AML-193 (cell line): ENCODE measurements around the gene TMPRSS15.

Experiments used
- DNase-seq, 2 experiments: peaks; one replicate each; lab custom pipeline; 2025; lab: John Stamatoyannopoulos, UW

TMPRSS15 gene

GRCh38 chr21:18349468-18349867 is 54.1 kb downstream of the TMPRSS15 start:
- no peak for DNase-seq

- no peak for DNase-seq
These were observed 63.1 kb downstream of the TMPRSS15 start for GRCh38 chr21:18340387-18340942.

- no peak for DNase-seq
These were observed 67.8 kb downstream of the TMPRSS15 start for GRCh38 chr21:18335651-18336236.

- DNase-seq = no peak
These were observed 69.5 kb downstream of the TMPRSS15 start for GRCh38 chr21:18334066-18334465.

GRCh38 chr21:18318156-18318555 is 85.4 kb downstream of the TMPRSS15 start:
- no peak for DNase-seq

- DNase-seq = no peak
These were observed 105.4 kb downstream of the TMPRSS15 start for GRCh38 chr21:18298228-18298627.

- no peak for DNase-seq
These were observed 109.5 kb downstream of the TMPRSS15 start for GRCh38 chr21:18294100-18294499.

GRCh38 chr21:18289876-18290275 is 113.7 kb downstream of the TMPRSS15 start:
- no peak for DNase-seq

- DNase-seq = no peak
These were observed 118.2 kb downstream of the TMPRSS15 start for GRCh38 chr21:18285379-18285778.

- DNase-seq = no peak
These were observed 127.8 kb downstream of the TMPRSS15 start for GRCh38 chr21:18275781-18276180.

- no peak for DNase-seq
These were observed 129.2 kb downstream of the TMPRSS15 start for GRCh38 chr21:18274370-18274769.

- DNase-seq = no peak
These were observed 130.2 kb downstream of the TMPRSS15 start for GRCh38 chr21:18273400-18273799.

GRCh38 chr21:18269856-18270255 is 133.7 kb downstream of the TMPRSS15 start:
- DNase-seq = no peak

GRCh38 chr21:18268906-18269305 is 134.7 kb downstream of the TMPRSS15 start:
- DNase-seq = no peak

GRCh38 chr21:18267496-18267895 is 136.1 kb downstream of the TMPRSS15 start:
- DNase-seq = no peak

- DNase-seq = no peak
These were observed 137.6 kb downstream of the TMPRSS15 start for GRCh38 chr21:18265944-18266343.

GRCh38 chr21:18253799-18254198 is 149.8 kb downstream of the TMPRSS15 start:
- no peak for DNase-seq

GRCh38 chr21:18253221-18253620 is 150.4 kb downstream of the TMPRSS15 start:
- no peak for DNase-seq

- no peak for DNase-seq
These were observed 150.9 kb downstream of the TMPRSS15 start for GRCh38 chr21:18252680-18253079.

- no peak for DNase-seq
These were observed 151.3 kb downstream of the TMPRSS15 start for GRCh38 chr21:18252256-18252655.

- peak in 1 of 2 experiments; percentile 11 for DNase-seq
These were observed 152.5 kb downstream of the TMPRSS15 start for GRCh38 chr21:18251065-18251464.

- DNase-seq = no peak
These were observed 153.9 kb downstream of the TMPRSS15 start for GRCh38 chr21:18249672-18250071.

GRCh38 chr21:18248171-18248570 is 155.4 kb downstream of the TMPRSS15 start:
- no peak for DNase-seq

GRCh38 chr21:18245464-18245967 is 158.1 kb downstream of the TMPRSS15 start:
- no peak for DNase-seq
